Endothelial cell (in vitro differentiated cells): ENCODE data around the gene CRABP2. TPM values are rescaled to one million over a fixed set of nuclear protein-coding genes. Genes with fewer than 3 reads are reported as not detected.
A peak's percentile ranks its signal among the peaks of the same experiment; 100 is the strongest.

Experiments used
- DNase-seq: peaks from one replicate; pipeline ENCODE4 v3.0.0; 2021; ENCODE audit warnings: low spot score
- H3K27ac Mint-ChIP-seq: one replicate; pipeline ENCODE4 v1.8.0; 2021; ENCODE audit warnings: mixed read lengths, inconsistent platforms; ENCODE audit not compliant: unreplicated experiment
- H3K27me3 Mint-ChIP-seq: one replicate; pipeline ENCODE4 v1.8.0; 2021; ENCODE audit warnings: mild to moderate bottlenecking, moderate library complexity, mixed read lengths, inconsistent platforms; ENCODE audit not compliant: unreplicated experiment
- H3K36me3 Mint-ChIP-seq: one replicate; pipeline ENCODE4 v1.8.0; 2021; ENCODE audit warnings: mild to moderate bottlenecking, low read depth, mixed read lengths, inconsistent platforms; ENCODE audit not compliant: unreplicated experiment
- H3K4me1 Mint-ChIP-seq: one replicate; pipeline ENCODE4 v1.8.0; 2021; ENCODE audit warnings: mild to moderate bottlenecking, mixed read lengths, inconsistent platforms; ENCODE audit not compliant: unreplicated experiment
- H3K4me3 Mint-ChIP-seq: one replicate; pipeline ENCODE4 v1.8.0; 2021; ENCODE audit warnings: mild to moderate bottlenecking, mixed read lengths, inconsistent platforms; ENCODE audit not compliant: unreplicated experiment
- H3K9me3 Mint-ChIP-seq: one replicate; pipeline ENCODE4 v1.8.0; 2021; ENCODE audit warnings: mixed read lengths, inconsistent platforms; ENCODE audit not compliant: unreplicated experiment
- CTCF ChIP-seq: fragments of 200-600 bp; sonication (generic); IDR thresholded peaks from one replicate; pipeline ENCODE4 v1.5.0; 2021; ENCODE audit warnings: antibody characterized with exemption; ENCODE audit not compliant: unreplicated experiment
- total RNA-seq: library from RNA; stranded (reverse); fragmentation: NEBNext Ultra II Directional; extraction: Animal tissue kit (Norgen Biotek cat#: 25700); gene quantifications from one replicate; pipeline ENCODE4 v1.2.1, GENCODE V29; 2021; ENCODE audit not compliant: unreplicated experiment

Gene CRABP2
- total RNA-seq, 1 donor from 2014 or later = 9.5 TPM

- no peaks in the 10 kb centered on the region for H3K9me3 Mint-ChIP-seq
- peak overlapping the region; percentile 88 for H3K4me3 Mint-ChIP-seq
- H3K27me3 Mint-ChIP-seq = peaks cover 9% of the 10 kb centered on the region
- peaks cover 12% of the 10 kb centered on the region for H3K36me3 Mint-ChIP-seq
- TF ChIP-seq CTCF = peak; percentile 67
- peak; percentile 66 for DNase-seq
- peaks cover 39% of the 10 kb centered on the region for H3K4me1 Mint-ChIP-seq
- peak overlapping the region; percentile 67 for H3K27ac Mint-ChIP-seq
These were observed 27.5 kb downstream of the CRABP2 start for GRCh38 chr1:156677616-156678596.

- H3K4me1 Mint-ChIP-seq = peaks cover 46% of the 10 kb centered on the region
- no peak for TF ChIP-seq CTCF
These were observed 28.4 kb downstream of the CRABP2 start, which contains the start of gene NES for GRCh38 chr1:156676820-156677615. Gene NES, minus strand, starts transcription at chr1:156677407. Its CDS starts 143 bp downstream, at chr1:156677264.

GRCh38 chr1:156676114-156676819, 29.1 kb downstream of the CRABP2 start:
- peaks cover 25% of the 10 kb centered on the region for H3K36me3 Mint-ChIP-seq
- H3K27ac Mint-ChIP-seq = peak overlapping the region; percentile 42
- TF ChIP-seq CTCF = no peak
- peak overlapping the region; percentile 83 for H3K4me3 Mint-ChIP-seq
- no peak for DNase-seq
- H3K9me3 Mint-ChIP-seq = no peaks in the 10 kb centered on the region
- peaks cover 11% of the 10 kb centered on the region for H3K27me3 Mint-ChIP-seq
- H3K4me1 Mint-ChIP-seq = peaks cover 53% of the 10 kb centered on the region

More at GRCh38 chr1:156676820-156677615, 28.4 kb downstream of the CRABP2 start, which contains the start of gene NES:
- peak; percentile 74 for DNase-seq
- no peaks in the 10 kb centered on the region for H3K9me3 Mint-ChIP-seq
- peaks cover 18% of the 10 kb centered on the region for H3K36me3 Mint-ChIP-seq
- H3K27ac Mint-ChIP-seq = peak within 1 kb of the TSS; percentile 67
- peaks cover 12% of the 10 kb centered on the region for H3K27me3 Mint-ChIP-seq
- H3K4me3 Mint-ChIP-seq = peak within 1 kb of the TSS; percentile 88

GRCh38 chr1:156675210-156676113, 29.9 kb downstream of the CRABP2 start:
- peaks cover 14% of the 10 kb centered on the region for H3K27me3 Mint-ChIP-seq
- peaks cover 57% of the 10 kb centered on the region for H3K4me1 Mint-ChIP-seq
- peak overlapping the region; percentile 42 for H3K27ac Mint-ChIP-seq
- no peak for DNase-seq
- H3K36me3 Mint-ChIP-seq = peaks cover 28% of the 10 kb centered on the region
- H3K4me3 Mint-ChIP-seq = peak overlapping the region; percentile 83
- H3K9me3 Mint-ChIP-seq = no peaks in the 10 kb centered on the region
- no peak for TF ChIP-seq CTCF
